Fibroblast of villous mesenchyme (primary cell): ENCODE data around the gene TECTA. TPM values are rescaled to one million over a fixed set of nuclear protein-coding genes. Genes with fewer than 3 reads are reported as not detected.

ENCODE experiments used
- DNase-seq: peaks from one replicate; pipeline ENCODE4 v3.0.0-alpha.2; 2010; ENCODE audit warnings: low read depth
- H3K4me3 ChIP-seq: 2 replicates; pipeline ENCODE4 v1.5.1; 2011; ENCODE audit warnings: low read depth, mild to moderate bottlenecking, low read length
- CTCF ChIP-seq: IDR thresholded peaks from 2 replicates; pipeline ENCODE4 v1.5.1; 2012; ENCODE audit warnings: low read depth, mild to moderate bottlenecking, low read length; ENCODE audit not compliant: insufficient read depth
- total RNA-seq: library from RNA; depleted of rRNA; stranded (reverse); fragments of >200 nt; gene quantifications from 2 replicates; pipeline ENCODE4 v1.2.3, GENCODE V29; 2012

Gene TECTA
- total RNA-seq, 1 donor, result under 0.01 TPM

- peak; percentile 43 for TF ChIP-seq CTCF
- no peak for DNase-seq
These were observed 37.3 kb upstream of the TECTA start for GRCh38 chr11:121063728-121064127.

GRCh38 chr11:121066623-121067022 lies 34.4 kb upstream of the TECTA start:
- H3K4me3 ChIP-seq, result no peak overlapping the region
- TF ChIP-seq CTCF, result no peak
- DNase-seq, result no peak

More at GRCh38 chr11:121063728-121064127, 37.3 kb upstream of the TECTA start:
- H3K4me3 ChIP-seq, result no peak overlapping the region

- H3K4me3 ChIP-seq, result no peak overlapping the region
- TF ChIP-seq CTCF, result no peak
- no peak for DNase-seq
These were observed 34.0 kb upstream of the TECTA start for GRCh38 chr11:121067026-121067425.

- no peak overlapping the region for H3K4me3 ChIP-seq
- TF ChIP-seq CTCF, result no peak
- DNase-seq, result no peak
These were observed 33.6 kb upstream of the TECTA start for GRCh38 chr11:121067453-121067852.

GRCh38 chr11:121067962-121068647 lies 32.9 kb upstream of the TECTA start:
- no peak for DNase-seq
- no peak for TF ChIP-seq CTCF
- H3K4me3 ChIP-seq, result no peak overlapping the region

- no peak for TF ChIP-seq CTCF
- DNase-seq, result no peak
- no peak overlapping the region for H3K4me3 ChIP-seq
These were observed 32.3 kb upstream of the TECTA start for GRCh38 chr11:121068787-121069186.
